Epithelial cell of esophagus (primary cell): ENCODE measurements around the gene MBTPS1.
A peak's percentile ranks its signal among the peaks of the same experiment; 100 is the strongest.

Experiments
- DNase-seq: peaks from one replicate; pipeline ENCODE4 v3.0.0; 2010; ENCODE audit warnings: low read depth
- H3K4me3 ChIP-seq: 2 replicates; pipeline ENCODE4 v1.5.1; 2011; ENCODE audit warnings: mild to moderate bottlenecking, low read length, control low read depth
- CTCF ChIP-seq: IDR thresholded peaks from 2 replicates; pipeline ENCODE4 v1.5.1; 2011; ENCODE audit warnings: low read depth, mild to moderate bottlenecking, low read length, control low read depth, inconsistent platforms; ENCODE audit not compliant: insufficient read depth; ENCODE audit errors: missing control alignments

MBTPS1 gene

DNA sequence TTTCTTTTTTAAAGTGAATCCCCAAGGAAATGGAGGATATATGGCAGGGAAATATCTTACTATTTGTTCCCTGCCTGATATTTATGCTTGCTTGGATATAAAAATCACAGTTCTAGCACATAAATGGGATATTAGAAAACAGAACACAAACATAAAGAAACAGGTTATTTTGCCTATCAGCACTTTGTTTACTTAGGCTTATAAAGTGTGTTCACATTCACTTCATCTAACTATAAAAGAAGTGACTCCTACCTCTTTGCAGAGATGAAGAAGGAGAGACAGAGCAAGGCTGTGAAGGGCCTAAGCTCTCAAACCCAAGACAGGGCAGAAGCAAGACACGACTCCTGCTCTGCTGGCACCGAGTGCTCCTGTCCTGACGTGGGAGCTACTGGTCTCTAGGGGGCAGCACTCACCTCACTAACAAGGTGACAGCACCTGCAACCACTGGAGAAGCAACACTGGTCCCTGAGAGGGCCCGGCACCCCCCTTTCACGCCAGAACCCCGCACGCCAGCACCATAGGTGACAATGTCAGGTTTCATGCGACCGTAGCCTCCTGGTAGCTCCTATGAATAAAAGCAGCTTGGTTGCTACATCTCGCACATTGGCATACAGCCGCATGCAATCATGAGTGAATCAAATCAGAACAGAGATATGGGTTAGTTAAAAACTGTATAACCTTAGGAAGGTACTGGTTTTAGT is 32.0 kb downstream of the MBTPS1 start:
- no peak overlapping the region for H3K4me3 ChIP-seq
- peak; percentile 85 for DNase-seq
- peak; percentile 91 for TF ChIP-seq CTCF

GRCh38 chr16:84082835-84083569 is 33.7 kb downstream of the MBTPS1 start:
- TF ChIP-seq CTCF: no peak
- no peak for DNase-seq
- H3K4me3 ChIP-seq: no peak overlapping the region

DNA sequence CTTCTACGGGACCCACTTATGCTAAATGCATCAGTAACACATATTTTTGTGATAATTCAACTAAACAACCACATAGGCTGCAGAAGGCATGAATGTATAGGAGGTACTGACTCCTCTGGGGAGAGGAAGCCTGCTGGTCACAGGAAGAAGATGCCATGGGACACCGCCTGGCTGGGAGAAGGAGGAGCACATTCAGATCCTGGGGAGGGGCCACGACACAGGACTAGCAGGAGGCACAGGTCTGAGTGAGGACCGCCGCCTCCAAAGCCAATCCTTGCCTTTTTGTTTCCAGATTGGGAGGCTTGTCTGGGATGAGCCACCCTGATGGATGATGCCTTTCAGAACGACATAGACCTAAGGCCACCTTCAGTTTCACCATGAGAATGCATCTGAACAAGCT is 34.6 kb downstream of the MBTPS1 start:
- TF ChIP-seq CTCF: no peak
- H3K4me3 ChIP-seq: no peak overlapping the region
- DNase-seq: no peak

GRCh38 chr16:84081446-84081989 is 35.2 kb downstream of the MBTPS1 start:
- no peak overlapping the region for H3K4me3 ChIP-seq
- DNase-seq: no peak
- TF ChIP-seq CTCF: no peak

GRCh38 chr16:84080813-84081212 is 35.9 kb downstream of the MBTPS1 start:
- no peak for DNase-seq
- no peak for TF ChIP-seq CTCF
- H3K4me3 ChIP-seq: no peak overlapping the region

DNA sequence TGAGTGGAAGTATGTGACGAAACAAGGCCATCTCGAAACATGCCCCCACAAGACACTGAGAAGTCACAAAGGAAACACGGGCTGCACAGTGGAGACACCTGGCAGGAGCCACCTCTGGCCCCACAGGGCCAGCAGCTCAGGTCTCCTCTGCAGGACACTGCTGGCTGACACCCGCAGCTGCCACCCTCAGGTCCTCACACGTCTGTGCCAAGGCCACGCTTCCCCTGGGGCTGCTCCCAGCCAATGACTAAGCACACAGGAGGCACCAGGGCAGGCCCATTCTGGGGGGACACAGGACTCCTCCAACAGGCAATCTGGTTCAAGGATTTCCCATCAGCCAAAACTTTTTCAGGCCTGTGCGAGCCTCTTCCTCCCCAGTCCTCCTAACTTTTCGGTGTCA is 36.4 kb downstream of the MBTPS1 start:
- TF ChIP-seq CTCF: no peak
- peak; percentile 51 for DNase-seq
- H3K4me3 ChIP-seq: no peak overlapping the region
